GM18505 (cell line): ENCODE data around the gene SMARCD1.
"Not testable (repeated sequence)": the region's sequence is repeated elsewhere in the genome, so short reads cannot be mapped to it uniquely, and the experiment has no call there.

Experiments
- ATAC-seq: cut with Tn5 transposase; IDR thresholded peaks from one replicate; pipeline ENCODE4 v1.9.1; 2021; ENCODE audit not compliant: unreplicated experiment
- POLR2A ChIP-seq: IDR thresholded peaks from 4 replicates; pipeline ENCODE4 v1.6.1; 2011; ENCODE audit warnings: borderline replicate concordance; ENCODE audit not compliant: insufficient read depth, insufficient read length; ENCODE audit errors: extremely low read depth

SMARCD1 gene

GRCh38 chr12:50074936-50075807 lies 10.0 kb upstream of the SMARCD1 start:
- TF ChIP-seq POLR2A: no peak

GRCh38 chr12:50075808-50076170 lies 9.4 kb upstream of the SMARCD1 start:
- ATAC-seq: no peak

More at GRCh38 chr12:50074936-50075807, 10.0 kb upstream of the SMARCD1 start:
- peak; percentile 70 for ATAC-seq

GRCh38 chr12:50077099-50077498 lies 8.0 kb upstream of the SMARCD1 start:
- ATAC-seq: no peak
- TF ChIP-seq POLR2A: no peak

More at GRCh38 chr12:50075808-50076170, 9.4 kb upstream of the SMARCD1 start:
- no peak for TF ChIP-seq POLR2A

- no peak for ATAC-seq
- no peak for TF ChIP-seq POLR2A
These were observed 6.9 kb upstream of the SMARCD1 start for GRCh38 chr12:50078281-50078680.

- TF ChIP-seq POLR2A: no peak
- ATAC-seq: no peak
These were observed 5.4 kb upstream of the SMARCD1 start for GRCh38 chr12:50079771-50080170.

GRCh38 chr12:50081096-50081808 lies 3.9 kb upstream of the SMARCD1 start:
- TF ChIP-seq POLR2A: no peak
- ATAC-seq: no peak

- no peak for TF ChIP-seq POLR2A
These were observed 2.5 kb upstream of the SMARCD1 start for GRCh38 chr12:50082644-50083043.

GRCh38 chr12:50083301-50083700 lies 1.8 kb upstream of the SMARCD1 start:
- no peak for TF ChIP-seq POLR2A
- no peak for ATAC-seq

More at GRCh38 chr12:50082644-50083043, 2.5 kb upstream of the SMARCD1 start:
- ATAC-seq: no peak

GRCh38 chr12:50084409-50084774 lies 750 bp upstream of the SMARCD1 start:
- ATAC-seq: not testable (repeated sequence)

- ATAC-seq: no peak
- no peak for TF ChIP-seq POLR2A
These were observed 502 bp downstream of the SMARCD1 start for GRCh38 chr12:50085615-50086072.

- ATAC-seq: no peak
- no peak for TF ChIP-seq POLR2A
These were observed 1.0 kb downstream of the SMARCD1 start for GRCh38 chr12:50086148-50086547.

GRCh38 chr12:50087151-50087550 lies 2.0 kb downstream of the SMARCD1 start:
- TF ChIP-seq POLR2A: no peak

GRCh38 chr12:50087995-50088394 lies 2.9 kb downstream of the SMARCD1 start:
- no peak for ATAC-seq
- no peak for TF ChIP-seq POLR2A

More at GRCh38 chr12:50087151-50087550, 2.0 kb downstream of the SMARCD1 start:
- ATAC-seq: no peak
